SK-N-MC (cell line): Measurements from ENCODE around the gene ESF1.

Experiments used
- EZH2 ChIP-seq: fragments of 200-600 bp; sonication (generic); IDR thresholded peaks from one replicate; pipeline ENCODE4 v1.6.1; 2017; ENCODE audit warnings: antibody characterized with exemption
- FOXP2 ChIP-seq: optimal IDR thresholded peaks from 2 replicates; pipeline ENCODE3; 2011; ENCODE audit warnings: mild to moderate bottlenecking, moderate library complexity; ENCODE audit not compliant: insufficient read depth; ENCODE audit errors: extremely low read length, control extremely low read depth
- POLR2AphosphoS5 ChIP-seq: IDR thresholded peaks from 2 replicates; pipeline ENCODE4 v1.6.1; 2012; ENCODE audit warnings: mild to moderate bottlenecking, low read depth, low read length, borderline replicate concordance

- no peak for TF ChIP-seq POLR2AphosphoS5
- TF ChIP-seq FOXP2, result no peak
- TF ChIP-seq EZH2, result no peak
Observed at GRCh38 chr20:13739731-13740649, 44.7 kb downstream of the ESF1 start.
